HG02981 (cell line): Measurements from ENCODE around the gene OGFOD2.

Experiments
- ATAC-seq: cut with Tn5 transposase; IDR thresholded peaks from one replicate; pipeline ENCODE4 v1.9.1; 2021; ENCODE audit warnings: mild to moderate bottlenecking, moderate library complexity; ENCODE audit not compliant: unreplicated experiment

The OGFOD2 gene

DNA sequence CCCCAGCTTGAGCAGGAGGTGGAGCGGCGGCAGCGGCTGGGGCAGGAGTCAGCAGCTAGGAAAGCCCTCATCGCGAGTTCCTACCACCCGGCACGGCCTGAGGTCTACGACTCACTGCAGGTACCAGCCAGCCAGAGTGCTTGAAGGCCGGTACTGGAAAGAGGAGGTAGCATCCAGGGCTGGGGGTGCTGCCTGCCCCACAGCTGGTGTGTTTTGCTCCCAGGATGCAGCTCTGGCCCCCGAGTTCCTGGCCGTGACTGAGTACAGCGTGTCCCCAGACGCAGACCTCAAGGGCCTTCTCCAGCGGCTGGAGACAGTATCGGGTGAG lies 1.6 kb downstream of the OGFOD2 start:
- ATAC-seq, result no peak

DNA sequence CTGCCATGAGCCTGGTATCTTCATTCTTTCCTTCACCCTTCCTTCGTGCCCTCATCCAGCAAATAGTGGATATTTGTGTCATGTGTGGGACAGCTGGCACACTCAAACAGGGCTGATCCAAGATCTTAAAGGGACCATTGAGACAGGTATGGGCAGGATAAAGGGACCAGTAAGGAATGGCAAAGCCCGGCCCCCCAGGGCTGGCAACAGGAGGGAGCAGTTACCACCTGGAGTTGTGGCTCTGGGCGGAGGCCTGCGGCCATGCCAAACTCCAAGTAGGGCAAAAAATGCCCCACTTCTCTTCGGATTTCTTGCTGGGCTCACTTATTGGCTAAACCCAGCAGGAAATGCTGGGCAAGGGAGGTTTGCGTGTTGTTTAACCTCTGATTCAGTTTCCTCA lies 2.1 kb downstream of the OGFOD2 start:
- no peak for ATAC-seq

DNA sequence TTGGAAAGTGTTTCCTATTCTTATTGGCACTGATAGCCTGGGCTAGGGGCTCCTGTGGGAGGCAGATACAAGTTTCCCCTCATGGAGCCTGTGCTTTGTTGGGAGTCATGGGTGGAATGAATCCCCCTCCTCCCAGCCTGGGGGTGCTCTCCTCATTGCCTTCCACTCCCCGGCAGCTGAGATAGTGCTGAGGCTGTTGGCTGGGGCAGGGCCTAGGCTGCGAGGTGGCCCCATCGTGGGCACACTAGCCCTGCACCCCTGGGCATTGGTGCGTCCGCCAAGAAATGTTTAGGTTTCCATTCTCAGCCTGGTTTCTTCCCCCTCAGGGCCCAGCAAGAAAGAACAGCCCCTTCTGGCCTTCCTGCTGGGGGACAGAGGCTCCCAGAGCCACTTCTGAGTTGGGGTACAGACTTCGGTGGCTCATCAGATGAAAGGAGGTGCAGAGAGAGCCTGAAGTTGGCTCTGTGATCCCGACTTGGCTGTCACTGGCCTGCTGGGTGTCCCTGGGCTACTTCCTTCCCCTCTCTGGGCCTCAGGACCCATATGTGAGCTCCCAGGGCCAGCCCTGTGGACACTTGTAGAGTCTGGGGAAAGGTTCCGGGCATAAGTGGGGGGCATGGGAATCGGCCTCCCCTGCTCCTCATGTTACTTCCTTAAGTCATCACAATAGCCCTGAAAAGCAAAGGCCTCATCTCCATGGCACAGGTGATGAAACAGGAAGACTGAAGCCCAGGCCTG lies 2.8 kb downstream of the OGFOD2 start:
- ATAC-seq, result no peak

DNA sequence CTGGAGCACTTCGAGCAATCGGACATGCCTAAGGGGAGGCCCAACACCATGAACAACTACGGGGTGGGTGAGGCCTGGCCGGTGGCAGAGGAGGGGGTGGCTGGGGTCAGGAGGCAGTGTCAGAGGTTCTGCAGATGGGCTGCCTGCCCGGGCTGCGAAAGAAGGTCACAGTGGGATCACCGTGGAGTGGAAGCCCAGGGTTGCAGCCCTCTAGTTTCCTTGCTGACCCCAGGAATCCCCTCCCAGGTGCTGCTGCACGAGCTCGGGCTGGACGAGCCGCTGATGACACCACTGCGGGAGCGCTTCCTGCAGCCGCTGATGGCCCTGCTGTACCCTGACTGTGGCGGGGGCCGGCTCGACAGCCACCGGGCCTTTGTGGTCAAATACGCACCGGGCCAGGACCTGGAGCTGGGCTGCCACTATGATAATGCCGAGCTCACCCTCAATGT lies 3.5 kb downstream of the OGFOD2 start:
- ATAC-seq, result no peak

DNA sequence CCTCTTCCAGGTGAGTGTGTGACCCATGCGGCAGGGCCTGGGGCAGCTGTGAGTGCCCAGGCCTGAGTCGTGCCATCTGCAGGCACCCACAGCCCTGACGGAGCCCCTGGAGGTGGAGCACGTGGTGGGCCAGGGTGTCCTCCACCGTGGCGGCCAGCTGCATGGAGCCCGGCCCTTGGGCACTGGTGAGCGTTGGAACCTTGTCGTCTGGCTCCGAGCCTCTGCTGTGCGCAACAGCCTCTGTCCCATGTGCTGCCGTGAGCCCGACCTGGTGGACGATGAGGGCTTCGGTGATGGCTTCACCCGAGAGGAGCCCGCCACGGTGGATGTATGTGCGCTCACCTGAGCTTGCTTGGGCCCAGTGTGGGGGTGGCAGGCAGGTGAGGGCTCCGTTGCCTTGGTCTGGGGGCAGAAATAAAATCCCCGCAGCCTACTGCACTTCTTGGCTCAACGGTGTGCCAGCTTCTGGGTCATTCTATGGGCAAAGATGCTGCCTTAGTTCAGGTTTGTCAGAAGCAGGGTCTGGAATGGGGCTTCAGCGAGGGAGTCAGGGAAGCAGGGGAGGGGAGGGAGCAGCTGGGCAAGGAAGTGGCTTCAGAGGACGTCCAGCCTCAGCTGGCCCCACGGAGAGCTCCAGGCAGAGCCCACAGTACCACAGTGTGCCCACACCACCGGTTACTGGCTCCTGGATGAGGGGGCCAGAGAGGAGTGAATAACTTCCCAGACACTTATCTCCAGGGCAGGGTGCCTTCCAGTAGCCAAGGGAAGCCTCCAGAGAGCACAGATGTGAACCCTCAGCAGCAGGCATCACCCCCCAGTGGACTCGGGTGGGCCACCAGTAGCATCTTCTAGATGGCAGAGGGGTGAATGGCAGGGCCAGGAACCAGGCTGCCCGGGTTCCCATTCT lies 4.2 kb downstream of the OGFOD2 start:
- no peak for ATAC-seq

DNA sequence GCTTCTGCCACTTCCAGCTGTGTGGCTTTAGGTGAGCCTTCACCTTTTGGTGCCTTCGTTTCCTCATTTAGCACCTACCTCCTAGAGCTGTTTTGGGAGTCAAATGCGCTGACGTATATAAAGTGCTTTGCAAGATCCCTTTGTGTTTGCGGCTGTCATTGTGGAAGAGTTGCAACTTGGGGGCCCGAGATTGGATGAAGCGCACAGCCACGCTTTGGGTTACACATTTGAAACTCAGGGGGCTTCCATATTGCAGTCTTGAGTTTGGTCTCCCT lies 4.8 kb downstream of the OGFOD2 start:
- ATAC-seq, result no peak

DNA sequence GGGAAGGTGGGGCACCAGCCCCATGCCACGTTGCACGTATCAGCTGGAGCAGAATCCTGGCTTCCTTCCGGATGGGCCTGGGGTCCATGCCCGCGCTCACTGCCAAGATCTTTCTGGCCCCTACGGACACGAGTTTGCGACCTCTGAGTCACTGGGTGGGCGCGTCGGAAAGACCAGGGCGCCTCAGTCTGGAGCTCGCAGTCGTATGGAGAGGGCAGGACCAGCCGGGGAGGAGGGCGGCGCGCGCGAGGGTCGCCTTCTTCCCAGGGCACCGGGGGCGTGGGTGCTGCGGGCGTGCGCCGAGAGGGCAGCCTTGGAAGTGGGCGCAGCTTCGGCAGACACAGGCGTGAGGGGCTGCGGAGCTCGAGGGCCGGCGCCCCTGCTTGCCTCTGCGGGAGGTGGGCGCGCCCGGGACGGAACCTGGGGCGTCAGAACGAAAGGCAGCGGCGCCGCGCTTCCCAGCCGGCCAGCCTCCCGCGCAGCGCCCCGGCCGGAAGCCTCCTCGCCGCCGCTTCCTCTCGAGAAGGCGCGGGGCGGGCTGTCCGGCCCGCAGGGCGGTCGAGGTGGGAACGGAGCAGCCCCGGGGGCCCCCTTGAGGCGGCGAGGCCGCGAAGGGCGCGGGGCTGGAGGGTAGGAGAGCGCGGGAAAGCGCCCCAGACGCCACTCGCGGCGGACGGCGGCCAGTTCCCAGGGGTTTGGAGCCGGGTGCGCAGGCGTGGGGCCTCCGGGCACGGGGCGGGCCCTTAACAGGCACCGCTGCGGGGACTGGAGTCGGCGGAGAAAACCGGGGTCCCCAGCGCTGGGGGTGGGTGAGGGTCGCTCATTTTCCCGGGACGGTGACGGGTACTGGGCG lies 5.4 kb downstream of the OGFOD2 start, which contains the start of gene ARL6IP4:
TSS of gene ARL6IP4 (plus strand) at position 499 of the 853 bp plus-strand sequence. CDS start 459 bp downstream, outside the sequence.
- ATAC-seq, result no peak

DNA sequence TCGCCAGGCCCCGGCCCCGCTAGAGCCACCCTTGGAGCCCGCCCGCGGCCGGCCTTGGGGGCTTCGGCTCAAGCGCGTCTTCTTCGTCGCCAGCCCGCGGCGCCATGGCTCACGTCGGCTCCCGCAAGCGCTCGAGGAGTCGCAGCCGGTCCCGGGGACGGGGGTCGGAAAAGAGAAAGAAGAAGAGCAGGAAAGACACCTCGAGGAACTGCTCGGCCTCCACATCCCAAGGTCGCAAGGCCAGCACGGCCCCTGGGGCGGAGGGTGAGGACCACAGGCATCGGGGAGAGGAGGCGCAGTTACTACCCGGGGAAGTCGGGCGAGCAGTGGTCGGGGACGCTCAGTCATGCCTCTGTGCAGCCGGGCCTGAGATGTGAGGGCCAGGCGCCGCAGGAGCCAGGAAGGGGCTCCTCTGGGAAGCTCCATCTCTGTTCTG lies 6.0 kb downstream of the OGFOD2 start:
- no peak for ATAC-seq

DNA sequence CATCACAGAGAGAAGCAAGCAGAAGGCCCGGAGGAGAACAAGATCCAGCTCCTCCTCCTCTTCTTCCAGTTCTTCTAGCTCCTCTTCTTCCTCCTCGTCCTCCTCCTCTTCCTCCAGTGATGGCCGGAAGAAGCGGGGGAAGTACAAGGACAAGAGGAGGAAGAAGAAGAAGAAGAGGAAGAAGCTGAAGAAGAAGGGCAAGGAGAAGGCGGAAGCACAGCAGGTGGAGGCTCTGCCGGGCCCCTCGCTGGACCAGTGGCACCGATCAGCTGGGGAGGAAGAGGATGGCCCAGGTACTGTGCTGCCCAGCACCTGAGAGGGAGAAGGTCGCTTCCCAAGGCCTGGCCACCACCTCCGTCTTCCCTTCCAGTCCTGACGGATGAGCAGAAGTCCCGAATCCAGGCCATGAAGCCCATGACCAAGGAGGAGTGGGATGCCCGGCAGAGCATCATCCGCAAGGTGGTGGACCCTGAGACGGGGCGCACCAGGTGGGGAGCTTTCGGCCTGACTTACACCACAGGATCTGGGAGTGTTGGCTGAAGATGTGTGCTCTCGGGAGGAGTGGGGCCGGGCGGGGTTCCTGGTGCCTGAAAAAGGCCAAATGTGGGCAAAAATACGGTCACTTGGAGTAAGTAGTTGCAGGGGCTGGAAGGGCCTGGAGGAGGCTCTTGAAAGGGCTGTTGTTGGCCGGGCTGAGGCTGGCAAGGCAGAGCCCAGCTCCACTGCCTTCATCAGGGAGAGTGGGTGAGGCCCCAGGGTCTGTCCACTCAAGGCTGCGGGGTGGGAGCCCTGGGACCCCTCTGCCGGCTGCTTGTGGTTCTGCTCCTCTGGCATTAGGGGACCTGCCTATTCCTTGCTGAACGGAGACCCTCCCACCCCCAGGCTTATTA lies 6.8 kb downstream of the OGFOD2 start:
- no peak for ATAC-seq

DNA sequence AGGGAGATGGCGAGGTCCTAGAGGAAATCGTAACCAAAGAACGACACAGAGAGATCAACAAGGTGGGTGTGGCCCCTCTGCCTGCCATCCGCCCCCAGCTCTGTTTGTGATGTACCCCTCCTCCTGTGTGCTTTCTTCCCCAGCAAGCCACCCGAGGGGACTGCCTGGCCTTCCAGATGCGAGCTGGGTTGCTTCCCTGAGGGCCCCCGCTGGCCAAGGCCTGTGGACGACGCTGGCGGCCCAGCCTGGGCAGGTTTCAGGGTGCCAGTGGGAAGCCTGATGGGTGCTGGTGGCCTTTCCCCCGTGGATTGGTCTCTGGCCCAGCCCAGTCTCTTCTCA lies 7.4 kb downstream of the OGFOD2 start:
- no peak for ATAC-seq

DNA sequence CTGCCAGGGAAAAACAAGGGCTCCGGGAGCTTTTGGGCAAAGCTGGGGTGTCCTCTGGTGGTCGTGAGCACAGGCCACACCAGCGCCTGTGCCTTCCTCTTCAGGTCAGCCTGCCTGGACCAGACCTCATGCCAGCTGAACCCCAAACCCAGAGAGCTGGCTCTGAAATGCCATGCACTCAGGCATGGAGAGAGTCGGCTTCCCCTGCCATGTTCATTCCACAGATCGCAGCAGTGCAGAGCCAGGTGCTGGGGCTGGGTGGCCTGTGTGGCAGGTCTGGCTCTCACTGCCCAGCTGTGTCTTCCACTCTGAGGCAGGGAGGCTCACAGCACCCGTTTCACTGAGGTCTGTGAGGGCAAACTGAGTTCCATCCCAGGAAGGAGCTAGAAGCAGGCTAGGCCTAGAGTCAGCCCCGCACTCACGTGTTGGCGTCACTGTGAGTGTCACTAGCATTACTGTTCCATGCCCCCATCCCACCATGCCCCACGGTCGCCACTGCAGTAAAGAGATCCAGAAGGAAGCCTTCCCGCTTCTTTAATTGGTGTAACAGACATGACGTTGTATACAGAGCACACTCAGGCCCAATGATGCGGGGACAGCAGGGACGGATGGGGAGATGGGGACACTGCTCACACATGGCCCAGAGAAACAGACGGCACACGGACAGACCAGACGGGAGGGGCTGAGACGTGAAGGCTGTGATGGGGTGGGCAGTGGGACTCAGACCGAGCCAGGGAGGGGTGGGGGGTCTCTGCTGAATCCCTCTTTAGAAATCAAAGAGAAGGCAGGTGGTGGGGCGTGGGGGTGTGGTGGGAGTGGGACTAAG lies 8.1 kb downstream of the OGFOD2 start:
- ATAC-seq, result no peak

DNA sequence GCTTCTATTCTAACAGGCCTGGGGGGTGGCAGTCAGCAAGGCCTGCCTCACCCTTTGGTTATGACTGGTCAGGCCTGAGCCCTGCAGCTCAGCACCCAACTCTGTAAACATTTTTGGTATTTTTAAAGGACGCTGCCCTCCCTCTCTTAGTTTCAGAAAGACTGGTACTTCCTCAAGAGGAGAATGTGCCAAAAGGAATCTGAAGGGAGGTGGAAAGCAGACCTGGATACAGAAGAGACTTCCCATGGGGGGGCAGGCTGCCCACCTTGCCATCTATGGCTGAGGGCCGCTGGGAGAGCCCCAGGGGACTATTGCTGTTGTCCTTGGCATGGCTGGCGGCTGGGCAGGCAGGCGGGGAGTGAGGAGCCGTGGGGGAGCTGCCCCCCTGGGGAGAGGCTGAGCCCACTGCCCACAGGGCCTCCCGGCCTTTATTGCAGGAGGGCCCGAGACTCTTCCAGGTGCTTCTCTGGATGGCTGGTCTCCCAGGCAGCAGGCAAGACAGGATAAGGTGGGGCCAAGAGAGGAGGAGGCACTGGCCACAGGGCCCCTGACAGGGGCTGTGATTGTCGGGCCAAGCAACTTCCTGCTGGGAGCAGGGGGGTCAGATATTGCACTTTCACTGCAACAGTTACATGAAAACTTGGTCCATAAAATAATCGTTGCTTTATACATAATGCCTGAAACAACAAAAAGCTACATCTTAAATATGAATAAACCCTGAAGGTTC lies 8.9 kb downstream of the OGFOD2 start:
- no peak for ATAC-seq

DNA sequence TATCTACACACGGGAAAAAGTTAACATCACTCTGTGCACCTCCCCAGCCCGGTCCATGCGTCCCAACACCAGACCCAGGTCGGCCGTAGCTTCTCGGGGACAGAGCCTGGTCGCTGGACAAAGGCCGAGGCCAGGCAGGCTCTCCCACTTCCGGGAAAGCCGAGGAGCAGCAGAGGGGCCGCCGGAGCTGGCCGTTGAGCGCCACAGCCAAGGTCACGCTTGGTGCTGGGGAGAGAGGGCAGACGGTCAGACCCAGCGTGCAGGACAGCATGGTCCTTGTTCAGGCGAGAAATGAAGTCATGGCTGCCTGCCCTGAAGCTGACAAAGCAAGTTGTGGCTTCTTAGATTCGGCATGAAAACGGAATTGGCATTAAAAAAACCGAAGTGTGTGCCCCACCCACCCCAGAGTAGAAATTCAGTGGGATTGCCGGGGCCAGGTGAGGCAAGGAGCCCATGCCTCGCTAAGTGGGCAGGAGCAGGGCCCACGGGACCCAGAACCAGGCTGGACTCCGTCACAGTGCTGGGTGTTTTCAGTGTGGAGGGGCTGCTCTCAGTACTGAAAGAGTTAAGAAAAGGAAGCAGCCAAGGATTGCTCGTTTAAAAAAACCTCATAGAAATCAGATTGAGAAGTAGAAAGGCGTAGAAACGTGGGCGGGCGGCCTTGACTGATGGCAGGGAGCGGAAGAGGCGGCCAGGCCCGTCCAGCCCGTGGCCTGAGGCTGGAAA lies 9.7 kb downstream of the OGFOD2 start:
- ATAC-seq, result no peak

DNA sequence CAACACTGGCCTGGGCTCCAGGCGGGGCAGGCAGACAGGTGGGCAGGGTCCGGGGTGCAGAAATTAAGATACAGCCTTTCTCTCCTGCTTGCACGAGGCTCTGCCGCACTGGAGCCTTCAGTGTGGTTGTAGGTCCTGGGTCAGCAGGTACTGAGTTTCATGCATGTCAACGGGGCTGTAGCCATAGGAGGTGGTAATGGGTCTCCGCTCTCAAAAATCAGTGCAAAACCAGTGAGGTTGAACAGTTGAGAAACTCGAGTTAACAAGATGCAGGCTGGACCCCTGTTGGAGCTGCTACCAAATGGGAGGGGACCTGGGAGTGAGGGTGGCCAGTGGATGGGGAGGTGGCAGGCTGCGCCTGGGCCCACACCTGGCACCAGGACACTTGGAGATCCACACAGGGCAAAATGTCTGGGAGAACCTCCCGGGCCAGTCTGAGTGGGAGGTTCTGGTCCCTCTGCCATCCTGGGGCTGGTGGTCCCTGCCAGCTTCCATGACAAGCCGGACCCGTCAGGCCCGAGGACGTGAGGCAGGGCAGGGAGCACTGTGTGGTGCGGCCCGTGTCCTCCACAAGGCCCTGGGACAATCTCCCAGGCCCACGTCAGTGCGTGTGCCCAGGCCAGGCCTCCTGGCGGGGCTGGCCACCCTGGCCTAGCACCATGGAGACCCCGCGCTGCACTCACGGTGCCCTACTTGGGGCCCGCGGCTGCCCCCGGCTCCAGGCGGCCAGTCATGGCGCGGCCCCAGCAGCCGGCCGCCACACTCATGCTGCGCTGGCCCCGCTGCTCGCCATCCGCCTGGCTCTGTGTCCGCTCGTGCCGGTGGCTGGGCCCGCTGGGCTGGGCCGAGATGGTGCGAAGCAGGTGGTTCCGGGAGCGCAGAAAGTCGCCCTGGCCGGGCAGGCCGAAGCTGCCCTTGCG lies 10.6 kb downstream of the OGFOD2 start:
- no peak for ATAC-seq

DNA sequence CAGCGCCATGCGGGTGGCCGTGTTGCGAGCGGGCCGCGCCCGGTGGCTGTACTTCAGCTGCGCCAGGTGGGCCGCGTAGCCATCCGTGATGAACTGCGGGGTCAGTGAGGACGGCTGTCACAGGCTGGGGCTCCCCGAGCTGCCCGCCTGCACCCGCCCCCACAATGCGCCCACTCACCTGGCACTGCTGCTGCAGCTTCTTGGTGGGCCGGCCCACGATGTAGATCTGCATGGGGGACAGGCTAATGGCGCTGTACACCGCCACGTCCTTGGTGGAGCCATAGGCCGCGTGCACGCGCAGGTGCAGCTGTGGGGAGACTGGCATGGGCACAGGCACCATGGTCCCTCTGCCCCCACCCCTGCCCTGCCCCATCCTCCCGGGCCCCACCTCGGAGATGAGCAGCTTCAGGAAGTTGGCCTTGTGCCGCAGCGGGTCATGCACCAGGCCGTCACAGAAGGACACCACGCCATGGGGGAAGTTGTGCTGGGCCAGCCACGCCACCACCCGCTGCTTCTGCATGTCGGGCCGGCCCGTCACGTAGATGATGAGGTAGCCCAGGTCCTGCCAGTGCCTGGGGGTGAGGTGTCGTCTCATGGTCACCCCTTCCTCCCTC lies 11.3 kb downstream of the OGFOD2 start:
- ATAC-seq, result no peak

DNA sequence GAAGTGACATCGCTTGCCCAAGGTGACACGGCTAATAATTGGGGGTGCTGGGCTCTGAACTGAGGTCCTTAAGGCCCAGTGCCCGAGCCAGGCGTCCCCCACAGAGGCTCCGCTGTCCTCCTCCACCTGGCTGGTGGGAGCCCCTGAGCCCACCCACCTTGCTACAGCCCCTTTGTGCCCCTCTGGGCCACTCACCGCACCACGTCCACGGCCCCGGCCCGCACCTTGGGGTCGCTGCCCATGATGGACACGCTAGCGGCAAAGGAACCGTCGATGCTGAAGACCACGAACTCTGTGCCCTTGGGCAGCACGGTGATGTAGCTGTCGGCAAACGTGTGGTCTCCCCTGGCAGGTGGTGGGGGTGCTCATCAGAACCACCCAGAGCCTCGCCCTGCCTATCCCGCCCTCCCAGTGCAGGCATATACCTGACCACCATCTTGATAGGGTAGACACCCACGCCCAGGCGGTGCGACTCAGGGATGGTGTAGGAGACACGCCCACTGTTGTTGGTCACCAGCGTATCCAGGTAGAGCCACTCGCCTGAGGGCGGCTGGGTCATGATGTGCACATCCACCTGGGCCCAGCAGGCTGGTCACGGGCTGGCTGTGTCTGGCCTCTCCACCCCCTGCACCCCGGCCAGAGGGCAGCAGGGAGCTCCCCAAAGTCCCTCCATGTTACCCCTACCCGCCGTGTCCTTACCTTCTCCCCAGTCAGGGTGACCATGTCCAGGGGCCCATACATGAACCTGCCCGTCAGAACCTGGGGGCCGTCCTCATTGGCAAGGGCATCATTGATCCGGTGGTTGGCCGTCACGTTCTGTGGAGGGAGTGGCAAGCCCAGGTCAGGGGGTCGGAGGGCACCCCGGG lies 12.3 kb downstream of the OGFOD2 start:
- no peak for ATAC-seq
